WTC11 (cell line): ENCODE measurements around the gene RFC2. TPM values are rescaled to one million over a fixed set of nuclear protein-coding genes. Genes with fewer than 3 reads are reported as not detected.
A peak's percentile ranks its signal among the peaks of the same experiment; 100 is the strongest.

Experiments used
- ATAC-seq: fragments of 200-7000 bp; cut with Tn5 transposase; 2 replicates; pipeline ENCODE4 v1.10.0; 2021; ENCODE audit warnings: mild to moderate bottlenecking, moderate library complexity
- CTCF ChIA-PET: fragments of 300-600 bp; sonication (Branson Sonifier 250); formaldehyde crosslinking; loops from one replicate; lab custom pipeline; 2021; ENCODE audit warnings: antibody characterized with exemption; lab: Charles Lee
- POLR2A ChIA-PET: fragments of 350-600 bp; sonication (Branson Sonifier 250); formaldehyde crosslinking; loops from one replicate; lab custom pipeline; 2021; ENCODE audit warnings: antibody characterized with exemption; lab: Charles Lee
- DNase-seq: peaks from one replicate; pipeline ENCODE4 v3.0.0; 2021; ENCODE audit warnings: low spot score
- H3K27ac Mint-ChIP-seq: 2 replicates; pipeline ENCODE4 v1.8.0; 2021; ENCODE audit warnings: mixed read lengths
- H3K27me3 Mint-ChIP-seq: 2 replicates; pipeline ENCODE4 v1.8.0; 2021; ENCODE audit warnings: low read depth, mild to moderate bottlenecking, moderate library complexity, mixed read lengths
- H3K36me3 Mint-ChIP-seq: 2 replicates; pipeline ENCODE4 v1.8.0; 2021; ENCODE audit warnings: mixed read lengths
- H3K4me1 Mint-ChIP-seq: 2 replicates; pipeline ENCODE4 v1.8.0; 2022; ENCODE audit warnings: mixed read lengths
- H3K4me3 Mint-ChIP-seq: 2 replicates; pipeline ENCODE4 v1.8.0; 2021; ENCODE audit warnings: mild to moderate bottlenecking, moderate library complexity, mixed read lengths
- H3K9me3 Mint-ChIP-seq: 2 replicates; pipeline ENCODE4 v1.8.0; 2021; ENCODE audit warnings: mixed read lengths
- CBFB ChIP-seq: sonication (generic); formaldehyde crosslinking; IDR thresholded peaks from 2 replicates; pipeline ENCODE4 v1.8.1; 2022; ENCODE audit warnings: mild to moderate bottlenecking, low read depth, missing genetic modification reagents
- CREB1 ChIP-seq: sonication (generic); formaldehyde crosslinking; IDR thresholded peaks from 2 replicates; pipeline ENCODE4 v1.8.0; 2023; ENCODE audit warnings: mild to moderate bottlenecking, missing genetic modification reagents
- CREM ChIP-seq: sonication (generic); formaldehyde crosslinking; IDR thresholded peaks from 2 replicates; pipeline ENCODE4 v1.8.1; 2022; ENCODE audit warnings: mild to moderate bottlenecking, missing genetic modification reagents, moderate library complexity
- EMX1 ChIP-seq: fragments of 250-450 bp; sonication (Bioruptor Pico); IDR thresholded peaks from 2 replicates; pipeline ENCODE4 v1.8.0; 2021; ENCODE audit warnings: mild to moderate bottlenecking
- FOXK1 ChIP-seq: sonication (generic); formaldehyde crosslinking; IDR thresholded peaks from 2 replicates; pipeline ENCODE4 v1.8.0; 2022; ENCODE audit warnings: mild to moderate bottlenecking, moderate library complexity, missing genetic modification reagents
- FOXP1 ChIP-seq: sonication (generic); formaldehyde crosslinking; IDR thresholded peaks from 2 replicates; pipeline ENCODE4 v1.8.0; 2022; ENCODE audit warnings: missing genetic modification reagents, mild to moderate bottlenecking, moderate library complexity, borderline replicate concordance
- JUN ChIP-seq: sonication (generic); formaldehyde crosslinking; IDR thresholded peaks from 2 replicates; pipeline ENCODE4 v1.8.0; 2023; ENCODE audit warnings: mild to moderate bottlenecking, missing genetic modification reagents
- NFATC4 ChIP-seq: fragments of 250-450 bp; sonication (Bioruptor Pico); IDR thresholded peaks from 2 replicates; pipeline ENCODE4 v1.9.0; 2021; ENCODE audit warnings: mild to moderate bottlenecking
- NFYB ChIP-seq: sonication (generic); formaldehyde crosslinking; conservative IDR thresholded peaks from 2 replicates; pipeline ENCODE4 v1.8.0; 2022; ENCODE audit warnings: low read depth, missing genetic modification reagents
- RELA ChIP-seq: sonication (generic); formaldehyde crosslinking; IDR thresholded peaks from 2 replicates; pipeline ENCODE4 v1.8.1; 2022; ENCODE audit warnings: missing genetic modification reagents, mild to moderate bottlenecking, borderline replicate concordance
- TCF7 ChIP-seq: sonication (generic); formaldehyde crosslinking; IDR thresholded peaks from 2 replicates; pipeline ENCODE4 v1.8.0; 2022; ENCODE audit warnings: mild to moderate bottlenecking, low read depth, missing genetic modification reagents, moderate library complexity
- TEAD1 ChIP-seq: sonication (generic); formaldehyde crosslinking; IDR thresholded peaks from 2 replicates; pipeline ENCODE4 v1.8.0; 2022; ENCODE audit warnings: mild to moderate bottlenecking, missing genetic modification reagents
- ZNF121 ChIP-seq: sonication (generic); formaldehyde crosslinking; IDR thresholded peaks from 2 replicates; pipeline ENCODE4 v1.8.0; 2023; ENCODE audit warnings: missing genetic modification reagents
- ZNF423 ChIP-seq: fragments of 250-450 bp; sonication (Bioruptor Pico); IDR thresholded peaks from 2 replicates; pipeline ENCODE4 v2.1.2; 2022; ENCODE audit warnings: mild to moderate bottlenecking, moderate library complexity
- total RNA-seq: library from RNA; stranded (reverse); gene quantifications from 3 replicates; pipeline ENCODE4 v1.2.3, GENCODE V29; 2021
- TF ChIP-seq, protein P1 (sequence below): sonication (generic); formaldehyde crosslinking; IDR thresholded peaks from 2 replicates; pipeline ENCODE4 v1.8.1; 2023; ENCODE audit warnings: mild to moderate bottlenecking, missing genetic modification reagents, moderate library complexity
- TF ChIP-seq, protein P2 (sequence below): sonication (generic); formaldehyde crosslinking; IDR thresholded peaks from 2 replicates; pipeline ENCODE4 v1.8.0; 2023; ENCODE audit warnings: mild to moderate bottlenecking, missing genetic modification reagents
- TF ChIP-seq, protein P3 (sequence below): fragments of 250-450 bp; sonication (Bioruptor Pico); IDR thresholded peaks from 2 replicates; pipeline ENCODE4 v1.9.0; 2021; ENCODE audit warnings: moderate library complexity, mild to moderate bottlenecking, inconsistent platforms, borderline replicate concordance
- TF ChIP-seq, protein P4 (sequence below): sonication (generic); formaldehyde crosslinking; conservative IDR thresholded peaks from 2 replicates; pipeline ENCODE4 v1.8.1; 2023; ENCODE audit warnings: mild to moderate bottlenecking, low read depth, missing genetic modification reagents, moderate library complexity

The RFC2 gene
- total RNA-seq, 1 experiment from 2014 or later = 80.7 TPM

DNA sequence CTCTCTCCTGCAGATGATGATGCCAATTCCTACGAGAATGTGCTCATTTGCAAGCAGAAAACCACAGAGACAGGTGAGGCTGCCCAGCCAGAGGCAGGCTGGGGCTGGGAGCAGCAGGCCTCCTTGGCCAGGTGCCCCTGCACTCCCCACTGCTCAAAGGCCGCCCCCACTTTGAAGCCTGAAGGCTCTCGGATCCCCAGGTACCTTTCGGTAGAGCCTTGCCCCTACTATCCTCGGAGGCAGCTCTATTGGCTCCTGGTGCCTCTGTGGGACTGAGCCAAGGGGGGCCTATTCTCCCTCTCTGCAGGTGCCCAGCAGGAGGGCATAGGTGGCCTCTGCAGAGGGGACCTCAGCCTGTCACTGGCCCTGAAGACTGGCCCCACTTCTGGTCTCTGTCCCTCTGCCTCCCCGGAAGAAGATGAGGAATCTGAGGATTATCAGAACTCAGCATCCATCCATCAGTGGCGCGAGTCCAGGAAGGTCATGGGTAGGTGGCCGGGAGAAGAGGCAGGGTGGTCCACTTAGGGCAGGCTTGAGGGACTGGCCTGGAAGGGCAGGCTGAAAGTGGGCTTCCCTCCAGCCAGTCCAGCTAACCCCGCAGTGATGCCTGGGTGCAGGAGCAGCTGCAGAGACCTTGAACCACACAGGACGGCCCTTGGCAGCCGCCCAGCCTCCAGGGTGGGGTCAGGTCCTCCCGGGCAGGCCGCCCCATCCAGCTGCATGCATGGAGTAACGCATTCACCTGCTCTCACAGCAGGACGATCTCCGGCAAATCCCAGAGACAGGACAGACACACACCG is 30.3 kb downstream of the RFC2 start:
- no peaks in the 10 kb centered on the region for H3K9me3 Mint-ChIP-seq
- no peaks in the 10 kb centered on the region for H3K4me1 Mint-ChIP-seq
- ATAC-seq = no peak
- H3K27me3 Mint-ChIP-seq = no peaks in the 10 kb centered on the region; the same call in 1 of the 2 replicates
- DNase-seq = no peak
- H3K27ac Mint-ChIP-seq = 0 out of 2 replicates have a peak overlapping the region, but pooled peaks have one; percentile 63
- POLR2A ChIA-PET = interaction anchor here (0.6 kb wide), 1 partner anchor 178 kb away, joined by 6 read pairs; no protein-coding TSS in a partner anchor
- peak; percentile 89 for TF ChIP-seq ZNF423 (CRISPR knock-in tag)
- TF ChIP-seq FOXP1 (CRISPR knock-in tag) = no peak
- TF ChIP-seq CREM (CRISPR knock-in tag) = 0 out of 2 replicates have a peak, but pooled peaks have one; percentile 24
- H3K36me3 Mint-ChIP-seq = peaks cover 9% of the 10 kb centered on the region
- no peak overlapping the region for H3K4me3 Mint-ChIP-seq
- CTCF ChIA-PET = interaction anchor here (0.8 to 4.2 kb wide), 3 partner anchors 18 to 177 kb away, joined by 3 to 31 read pairs (median 18); no protein-coding TSS in a partner anchor

DNA sequence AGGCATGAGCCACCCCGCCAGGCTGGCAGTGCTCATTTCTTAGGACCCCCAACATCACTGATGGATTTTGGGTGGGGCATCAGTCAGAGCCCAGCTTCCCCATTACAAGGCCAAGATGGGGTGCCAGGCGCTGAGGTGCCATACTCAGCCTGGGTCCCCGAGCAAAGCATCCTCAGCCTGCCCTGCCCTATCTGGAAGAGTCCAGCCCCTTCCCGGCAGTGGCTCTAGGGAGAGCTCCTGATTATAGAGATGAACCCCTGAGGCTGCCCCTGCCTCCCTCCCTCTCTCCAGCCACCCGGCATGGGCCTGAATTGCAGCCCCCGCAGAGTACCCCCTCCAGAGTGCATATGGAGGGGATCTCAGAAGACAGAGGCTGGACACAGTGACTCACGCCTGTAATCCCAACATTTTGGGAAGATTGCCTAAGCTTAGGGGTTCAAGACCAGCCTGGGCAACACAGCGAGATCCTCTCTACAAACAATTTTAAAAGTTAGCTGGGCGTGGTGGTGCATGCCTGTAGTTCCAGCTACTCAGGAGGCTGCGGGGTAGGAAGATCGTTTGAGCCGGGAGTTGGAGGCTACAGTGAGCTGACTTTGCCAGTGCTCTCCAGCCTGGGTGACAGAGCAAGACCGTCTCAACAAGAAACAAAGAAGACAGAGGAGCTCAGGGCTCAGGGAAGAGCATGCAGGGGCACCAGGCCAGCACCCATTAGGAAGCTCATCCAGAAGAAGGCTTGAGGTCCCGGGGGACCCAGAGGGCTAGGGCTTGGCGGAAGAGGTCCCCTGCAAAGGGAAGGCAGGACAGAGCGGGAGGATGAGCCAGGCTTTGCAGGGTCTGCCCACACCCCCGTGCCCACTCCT is 31.1 kb downstream of the RFC2 start:
- POLR2A ChIA-PET = interaction anchor here (0.6 kb wide), 1 partner anchor 179 kb away, joined by 6 read pairs; no protein-coding TSS in a partner anchor
- CTCF ChIA-PET = interaction anchor here (0.8 to 4.2 kb wide), 3 partner anchors 17 to 178 kb away, joined by 3 to 31 read pairs (median 18); no protein-coding TSS in a partner anchor
- ATAC-seq (no peak), DNase-seq (no peak)
- no peak for TF ChIP-seq TEAD1 (CRISPR knock-in tag)
- peak; percentile 64 for TF ChIP-seq ZNF121
- Mint-ChIP-seq H3K27ac (0 out of 2 replicates have a peak overlapping the region, but pooled peaks have one; percentile 63), H3K36me3 (peaks cover 9% of the 10 kb centered on the region), H3K9me3 (no peaks in the 10 kb centered on the region), H3K4me1 (no peaks in the 10 kb centered on the region), H3K4me3 (no peak overlapping the region), H3K27me3 (no peaks in the 10 kb centered on the region; the same call in 1 of the 2 replicates)

DNA sequence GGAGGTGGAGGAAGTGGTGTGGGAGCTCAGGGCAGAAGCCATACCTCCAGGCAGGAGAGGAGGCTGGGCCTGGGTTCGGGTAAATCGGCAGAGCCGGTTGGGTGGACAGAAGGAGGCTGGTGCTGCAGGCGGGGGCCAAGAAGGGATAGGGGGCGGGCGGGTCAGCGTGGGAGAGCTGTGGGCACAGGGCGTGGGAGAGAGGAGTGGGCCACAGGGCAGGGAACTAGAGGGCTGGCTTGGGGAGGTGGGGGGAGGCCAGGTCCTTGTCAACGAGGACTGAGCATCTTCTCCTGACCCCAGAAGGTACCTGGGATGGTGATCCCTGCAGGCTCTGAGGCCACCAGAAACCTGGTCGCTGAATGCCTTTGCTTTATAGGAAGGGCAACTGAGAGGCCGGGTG is 32.5 kb downstream of the RFC2 start:
- ATAC-seq (no peak), DNase-seq (no peak)
- Mint-ChIP-seq H3K27me3 (no peaks in the 10 kb centered on the region; the same call in 1 of the 2 replicates), H3K9me3 (no peaks in the 10 kb centered on the region), H3K4me1 (no peaks in the 10 kb centered on the region), H3K36me3 (peaks cover 5% of the 10 kb centered on the region), H3K4me3 (no peak overlapping the region), H3K27ac (no peak overlapping the region)
- ChIA-PET CTCF (interaction anchor here (3.8 to 4.2 kb wide), 2 partner anchors 15 to 179 kb away, joined by 18 to 31 read pairs; no protein-coding TSS in a partner anchor), POLR2A (no interaction called here)
- TF ChIP-seq, protein P1, sequence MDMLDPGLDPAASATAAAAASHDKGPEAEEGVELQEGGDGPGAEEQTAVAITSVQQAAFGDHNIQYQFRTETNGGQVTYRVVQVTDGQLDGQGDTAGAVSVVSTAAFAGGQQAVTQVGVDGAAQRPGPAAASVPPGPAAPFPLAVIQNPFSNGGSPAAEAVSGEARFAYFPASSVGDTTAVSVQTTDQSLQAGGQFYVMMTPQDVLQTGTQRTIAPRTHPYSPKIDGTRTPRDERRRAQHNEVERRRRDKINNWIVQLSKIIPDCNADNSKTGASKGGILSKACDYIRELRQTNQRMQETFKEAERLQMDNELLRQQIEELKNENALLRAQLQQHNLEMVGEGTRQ (CRISPR knock-in tag) = no peak
- TF ChIP-seq FOXK1 = no peak
- no peak for TF ChIP-seq NFYB
- no peak for TF ChIP-seq RELA

DNA sequence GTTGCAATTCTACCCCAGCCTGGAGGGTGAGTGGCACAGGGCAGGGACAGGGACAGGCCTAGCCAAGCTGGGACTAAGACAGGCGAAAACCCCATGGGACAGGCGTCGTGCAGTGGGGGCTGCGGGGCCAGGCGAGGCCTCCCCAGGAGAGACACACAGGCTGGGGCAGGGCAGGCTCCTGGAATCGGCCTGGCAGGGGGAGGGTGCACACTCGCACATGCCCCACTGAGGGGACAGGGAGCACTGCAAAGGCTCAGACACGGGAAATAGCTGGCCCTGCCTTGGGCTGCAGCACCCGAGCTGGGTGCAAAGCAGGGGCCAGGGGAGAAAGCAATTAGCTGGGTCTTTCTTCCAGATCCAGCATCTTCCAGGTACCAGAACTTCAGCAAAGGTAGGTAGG is 34.0 kb downstream of the RFC2 start:
- no peaks in the 10 kb centered on the region for H3K9me3 Mint-ChIP-seq
- no peaks in the 10 kb centered on the region for H3K36me3 Mint-ChIP-seq
- ChIA-PET CTCF (interaction anchor here (0.6 to 4.2 kb wide), 6 partner anchors 14 to 193 kb away, joined by 3 to 31 read pairs (median 8); no protein-coding TSS in a partner anchor), POLR2A (interaction anchor here (0.6 to 1.1 kb wide), 2 partner anchors 152 to 338 kb away, joined by 3 to 4 read pairs; no protein-coding TSS in a partner anchor)
- no peaks in the 10 kb centered on the region for H3K4me1 Mint-ChIP-seq
- no peak overlapping the region for H3K27ac Mint-ChIP-seq
- DNase-seq = no peak
- ATAC-seq = no peak; the same call in 1 of the 2 replicates
- TF ChIP-seq, protein P2, sequence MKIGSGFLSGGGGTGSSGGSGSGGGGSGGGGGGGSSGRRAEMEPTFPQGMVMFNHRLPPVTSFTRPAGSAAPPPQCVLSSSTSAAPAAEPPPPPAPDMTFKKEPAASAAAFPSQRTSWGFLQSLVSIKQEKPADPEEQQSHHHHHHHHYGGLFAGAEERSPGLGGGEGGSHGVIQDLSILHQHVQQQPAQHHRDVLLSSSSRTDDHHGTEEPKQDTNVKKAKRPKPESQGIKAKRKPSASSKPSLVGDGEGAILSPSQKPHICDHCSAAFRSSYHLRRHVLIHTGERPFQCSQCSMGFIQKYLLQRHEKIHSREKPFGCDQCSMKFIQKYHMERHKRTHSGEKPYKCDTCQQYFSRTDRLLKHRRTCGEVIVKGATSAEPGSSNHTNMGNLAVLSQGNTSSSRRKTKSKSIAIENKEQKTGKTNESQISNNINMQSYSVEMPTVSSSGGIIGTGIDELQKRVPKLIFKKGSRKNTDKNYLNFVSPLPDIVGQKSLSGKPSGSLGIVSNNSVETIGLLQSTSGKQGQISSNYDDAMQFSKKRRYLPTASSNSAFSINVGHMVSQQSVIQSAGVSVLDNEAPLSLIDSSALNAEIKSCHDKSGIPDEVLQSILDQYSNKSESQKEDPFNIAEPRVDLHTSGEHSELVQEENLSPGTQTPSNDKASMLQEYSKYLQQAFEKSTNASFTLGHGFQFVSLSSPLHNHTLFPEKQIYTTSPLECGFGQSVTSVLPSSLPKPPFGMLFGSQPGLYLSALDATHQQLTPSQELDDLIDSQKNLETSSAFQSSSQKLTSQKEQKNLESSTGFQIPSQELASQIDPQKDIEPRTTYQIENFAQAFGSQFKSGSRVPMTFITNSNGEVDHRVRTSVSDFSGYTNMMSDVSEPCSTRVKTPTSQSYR = no peak
- TF ChIP-seq NFATC4 (no peak), TCF7 (CRISPR knock-in tag) (no peak), JUN (CRISPR knock-in tag) (no peak), EMX1 (CRISPR knock-in tag) (no peak), CBFB (no peak), CREB1 (CRISPR knock-in tag) (no peak)
- TF ChIP-seq, protein P3, sequence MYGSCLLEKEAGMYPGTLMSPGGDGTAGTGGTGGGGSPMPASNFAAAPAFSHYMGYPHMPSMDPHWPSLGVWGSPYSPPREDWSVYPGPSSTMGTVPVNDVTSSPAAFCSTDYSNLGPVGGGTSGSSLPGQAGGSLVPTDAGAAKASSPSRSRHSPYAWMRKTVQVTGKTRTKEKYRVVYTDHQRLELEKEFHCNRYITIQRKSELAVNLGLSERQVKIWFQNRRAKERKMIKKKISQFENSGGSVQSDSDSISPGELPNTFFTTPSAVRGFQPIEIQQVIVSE (CRISPR knock-in tag) = no peak
- TF ChIP-seq, protein P1 (CRISPR knock-in tag) = no peak
- TF ChIP-seq, protein P4, sequence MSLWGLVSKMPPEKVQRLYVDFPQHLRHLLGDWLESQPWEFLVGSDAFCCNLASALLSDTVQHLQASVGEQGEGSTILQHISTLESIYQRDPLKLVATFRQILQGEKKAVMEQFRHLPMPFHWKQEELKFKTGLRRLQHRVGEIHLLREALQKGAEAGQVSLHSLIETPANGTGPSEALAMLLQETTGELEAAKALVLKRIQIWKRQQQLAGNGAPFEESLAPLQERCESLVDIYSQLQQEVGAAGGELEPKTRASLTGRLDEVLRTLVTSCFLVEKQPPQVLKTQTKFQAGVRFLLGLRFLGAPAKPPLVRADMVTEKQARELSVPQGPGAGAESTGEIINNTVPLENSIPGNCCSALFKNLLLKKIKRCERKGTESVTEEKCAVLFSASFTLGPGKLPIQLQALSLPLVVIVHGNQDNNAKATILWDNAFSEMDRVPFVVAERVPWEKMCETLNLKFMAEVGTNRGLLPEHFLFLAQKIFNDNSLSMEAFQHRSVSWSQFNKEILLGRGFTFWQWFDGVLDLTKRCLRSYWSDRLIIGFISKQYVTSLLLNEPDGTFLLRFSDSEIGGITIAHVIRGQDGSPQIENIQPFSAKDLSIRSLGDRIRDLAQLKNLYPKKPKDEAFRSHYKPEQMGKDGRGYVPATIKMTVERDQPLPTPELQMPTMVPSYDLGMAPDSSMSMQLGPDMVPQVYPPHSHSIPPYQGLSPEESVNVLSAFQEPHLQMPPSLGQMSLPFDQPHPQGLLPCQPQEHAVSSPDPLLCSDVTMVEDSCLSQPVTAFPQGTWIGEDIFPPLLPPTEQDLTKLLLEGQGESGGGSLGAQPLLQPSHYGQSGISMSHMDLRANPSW (CRISPR knock-in tag) = no peak
- no peak overlapping the region for H3K4me3 Mint-ChIP-seq
- no peaks in the 10 kb centered on the region; the same call in 1 of the 2 replicates for H3K27me3 Mint-ChIP-seq
